ENCODE results near the gene ZNF532.
"Not testable (repeated sequence)": the region's sequence is repeated elsewhere in the genome, so short reads cannot be mapped to it uniquely, and the experiment has no call there.

ZNF532 gene

GRCh38 chr18:58864146-58865032 is at the start of gene ZNF532:
Gene ZNF532 (plus strand): TSS chr18:58864877. CDS start in a region left out here.
- DNase-seq, result peak; percentile 94

GRCh38 chr18:58819051-58819450 is 45.6 kb upstream of the ZNF532 start:
- DNase-seq, result no peak

- no peak for DNase-seq
These were observed 44.4 kb upstream of the ZNF532 start for GRCh38 chr18:58820251-58820650.

GRCh38 chr18:58822944-58823343 is 41.7 kb upstream of the ZNF532 start:
- no peak for DNase-seq

- DNase-seq, result no peak
These were observed 41.3 kb upstream of the ZNF532 start for GRCh38 chr18:58823412-58823811.

- DNase-seq, result not testable (repeated sequence)
These were observed 37.8 kb upstream of the ZNF532 start for GRCh38 chr18:58826926-58827325.

- no peak for DNase-seq
These were observed 37.2 kb upstream of the ZNF532 start for GRCh38 chr18:58827428-58827827.

GRCh38 chr18:58827886-58828285 is 36.8 kb upstream of the ZNF532 start:
- DNase-seq, result no peak

- DNase-seq, result no peak
These were observed 36.1 kb upstream of the ZNF532 start for GRCh38 chr18:58828399-58829121.

- no peak for DNase-seq
These were observed 35.4 kb upstream of the ZNF532 start for GRCh38 chr18:58829263-58829662.

- not testable (repeated sequence) for DNase-seq
These were observed 34.8 kb upstream of the ZNF532 start for GRCh38 chr18:58829886-58830285.

GRCh38 chr18:58831606-58832005 is 33.1 kb upstream of the ZNF532 start:
- no peak for DNase-seq

GRCh38 chr18:58838165-58838860 is 26.4 kb upstream of the ZNF532 start:
- DNase-seq, result no peak

GRCh38 chr18:58838946-58839345 is 25.7 kb upstream of the ZNF532 start:
- DNase-seq, result no peak

- no peak for DNase-seq
These were observed 21.5 kb upstream of the ZNF532 start for GRCh38 chr18:58842978-58843687.

GRCh38 chr18:58843688-58844035 is 21.0 kb upstream of the ZNF532 start:
- no peak for DNase-seq

- no peak for DNase-seq
These were observed 19.8 kb upstream of the ZNF532 start for GRCh38 chr18:58844871-58845270.

GRCh38 chr18:58845928-58846724 is 18.6 kb upstream of the ZNF532 start:
- DNase-seq, result no peak

- peak; percentile 79 for DNase-seq
These were observed 17.1 kb upstream of the ZNF532 start for GRCh38 chr18:58847383-58848071.

GRCh38 chr18:58848685-58849084 is 16.0 kb upstream of the ZNF532 start:
- no peak for DNase-seq

- DNase-seq, result no peak
These were observed 13.7 kb upstream of the ZNF532 start for GRCh38 chr18:58850786-58851469.
